SH-SY5Y (cell line): ENCODE results near the gene FER.

Source experiments
- GATA2 ChIP-seq: IDR thresholded peaks from 2 replicates; pipeline ENCODE4 v1.6.1; 2011; ENCODE audit warnings: mild to moderate bottlenecking, low read depth, low read length
- GATA3 ChIP-seq: IDR thresholded peaks from 2 replicates; pipeline ENCODE4 v1.6.1; 2011; ENCODE audit warnings: low read depth, mild to moderate bottlenecking, low read length, moderate library complexity

- TF ChIP-seq GATA2 (no peak), GATA3 (no peak)
These were observed 250.5 kb downstream of the FER start for GRCh38 chr5:108998216-108998615.
